DMS79 (cell line): ENCODE results near the gene LENG1.

Experiments used
- DNase-seq: peaks from one replicate; lab custom pipeline; 2025; lab: John Stamatoyannopoulos, UW

Gene LENG1

DNA sequence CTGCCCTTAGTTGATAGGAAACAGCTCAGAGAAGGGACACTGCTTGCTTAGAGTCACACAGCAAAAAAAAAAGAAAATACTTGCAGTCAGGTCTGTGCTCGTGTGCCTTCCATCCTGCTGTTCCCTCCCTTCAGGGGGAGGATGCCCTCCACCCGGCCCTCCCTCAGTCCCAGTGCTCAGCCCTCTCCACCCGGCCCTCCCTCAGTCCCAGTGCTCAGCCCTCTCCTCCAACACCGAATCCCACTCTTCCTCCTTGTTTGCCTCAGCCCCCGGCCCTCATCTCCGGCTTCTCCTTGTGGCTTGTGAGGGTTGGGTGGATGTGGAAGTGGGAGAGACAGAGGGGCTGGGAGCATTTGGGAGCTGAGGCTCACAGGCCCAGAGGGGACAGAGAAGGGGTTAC is 49.9 kb downstream of the LENG1 start:
- no peak for DNase-seq

DNA sequence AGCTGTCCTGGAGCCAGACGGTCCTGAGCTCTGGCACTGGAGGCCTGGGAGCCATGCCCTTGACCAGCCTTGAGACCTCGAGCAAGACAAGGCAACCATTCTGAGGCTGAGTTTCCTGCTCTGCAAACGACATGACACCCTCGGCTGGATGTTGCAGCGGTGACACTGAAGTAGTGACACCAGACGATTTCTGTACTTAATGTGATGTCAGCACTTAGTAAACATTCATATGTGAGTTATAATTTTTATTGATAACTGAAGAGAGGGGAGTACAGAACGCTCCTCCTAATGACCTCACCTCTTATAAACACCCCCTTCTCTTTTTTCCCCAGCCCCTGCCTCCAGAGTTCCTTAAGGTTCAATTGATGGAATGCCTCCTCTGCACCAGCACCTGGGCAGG is 51.0 kb downstream of the LENG1 start:
- no peak for DNase-seq

DNA sequence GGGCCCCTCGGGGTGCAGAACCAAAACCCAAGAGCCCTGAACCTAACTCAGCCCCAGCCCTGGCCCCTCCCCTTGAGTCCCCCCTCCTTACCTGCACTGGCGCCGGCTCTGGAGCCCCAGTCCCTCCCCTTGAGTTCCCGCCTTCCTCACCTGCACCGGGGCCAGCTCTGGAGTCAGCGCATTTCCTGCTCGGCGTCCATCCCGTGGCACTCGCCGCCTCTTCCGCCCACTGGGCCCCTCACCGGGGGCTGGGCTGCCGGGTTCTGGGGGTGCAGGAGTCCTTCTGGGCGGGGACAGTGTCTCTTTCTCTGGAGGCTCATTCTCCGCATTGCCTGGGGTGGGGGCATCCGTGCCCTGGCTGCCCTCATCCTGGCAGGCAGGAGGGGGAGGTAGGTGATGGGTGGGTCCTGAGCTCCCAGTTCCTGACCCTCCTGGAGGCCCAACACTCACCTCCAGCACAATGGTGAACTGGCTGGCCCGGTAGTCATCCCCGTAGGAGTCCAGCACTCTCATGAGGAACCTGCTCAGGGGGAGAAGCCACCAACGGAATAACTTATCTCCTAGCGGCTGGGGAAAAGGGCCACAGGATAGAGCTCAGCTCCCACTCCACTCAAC is 51.5 kb downstream of the LENG1 start:
- DNase-seq: no peak

DNA sequence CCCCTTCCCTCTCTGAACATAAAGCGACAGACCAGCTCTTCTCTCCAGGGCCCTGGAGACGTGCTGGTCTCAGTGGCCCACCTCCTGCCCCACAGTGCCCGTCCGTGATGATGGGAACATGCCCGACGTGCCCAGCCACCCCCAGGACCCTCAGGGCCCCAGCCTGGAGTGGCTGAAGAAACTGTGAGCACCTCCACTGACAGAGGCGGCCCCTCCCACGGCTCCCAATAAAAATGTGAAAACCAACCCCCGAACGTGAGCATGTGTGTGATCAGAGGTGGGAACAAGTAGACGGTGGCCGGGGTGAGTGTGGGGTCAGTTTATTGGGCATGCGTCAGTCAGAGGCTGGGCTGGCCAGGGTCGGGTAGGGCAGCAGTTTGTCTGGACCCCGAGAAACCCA is 52.8 kb downstream of the LENG1 start:
- no peak for DNase-seq

DNA sequence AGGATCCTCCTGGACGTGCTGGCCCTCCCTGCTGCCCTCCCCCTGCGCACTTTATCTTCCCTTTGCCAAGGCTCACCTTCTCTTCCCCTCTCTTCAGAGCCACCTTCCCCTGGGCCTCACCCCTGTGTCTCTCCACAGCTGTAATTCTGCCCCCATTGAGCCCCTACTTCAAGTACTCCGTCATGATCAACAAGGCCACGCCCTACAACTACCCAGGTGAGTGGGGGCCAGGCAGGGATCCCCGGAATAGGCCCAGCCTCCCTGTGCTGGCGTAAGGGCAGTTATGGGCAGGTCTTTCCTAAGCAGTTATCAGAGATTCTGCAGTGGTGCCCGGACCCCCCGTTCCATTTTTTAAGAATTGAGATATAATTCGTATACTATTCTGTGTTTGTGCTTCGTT is 53.7 kb downstream of the LENG1 start:
- no peak for DNase-seq
